HFFc6 (cell line): ENCODE data around the gene SCN5A. TPM values are rescaled to one million over a fixed set of nuclear protein-coding genes. Genes with fewer than 3 reads are reported as not detected.

ENCODE experiments used
- DNase-seq: peaks from one replicate; pipeline ENCODE4 v3.0.0-alpha.2; 2018
- H3K27ac Mint-ChIP-seq: 2 replicates; pipeline ENCODE4 v1.8.0; 2020; ENCODE audit warnings: mild to moderate bottlenecking, mixed read lengths
- H3K27me3 Mint-ChIP-seq: 2 replicates; pipeline ENCODE4 v1.8.0; 2021; ENCODE audit warnings: mild to moderate bottlenecking, moderate library complexity, mixed read lengths; ENCODE audit not compliant: insufficient read depth
- H3K36me3 Mint-ChIP-seq: 2 replicates; pipeline ENCODE4 v1.8.0; 2021; ENCODE audit warnings: low read depth, mixed read lengths
- H3K4me1 Mint-ChIP-seq: 2 replicates; pipeline ENCODE4 v1.8.0; 2020; ENCODE audit warnings: low read depth, mixed read lengths
- H3K4me3 Mint-ChIP-seq: 2 replicates; pipeline ENCODE4 v1.8.0; 2020; ENCODE audit warnings: mild to moderate bottlenecking, moderate library complexity, mixed read lengths
- H3K9me3 Mint-ChIP-seq: 2 replicates; pipeline ENCODE4 v1.8.0; 2020; ENCODE audit warnings: mild to moderate bottlenecking, mixed read lengths
- total RNA-seq, 6 experiments: library from RNA; stranded (reverse); fragmentation: NEBNext Ultra II Directional; extraction: Animal tissue kit (Norgen Biotek cat#: 25700); gene quantifications; 2 replicates in 1 of 6; 3 replicates in 5 of 6; pipeline ENCODE4 v1.2.3, GENCODE V29; 2021
- TF ChIP-seq, protein P1 (sequence below): fragments of 200-600 bp; sonication (generic); IDR thresholded peaks from 2 replicates; pipeline ENCODE4 v1.5.0; 2021; ENCODE audit warnings: antibody characterized with exemption, mild to moderate bottlenecking

SCN5A gene
- total RNA-seq, 6 experiments from 2014 or later = 0.05 to 0.46 (median 0.28) TPM; not detected in 3

DNA sequence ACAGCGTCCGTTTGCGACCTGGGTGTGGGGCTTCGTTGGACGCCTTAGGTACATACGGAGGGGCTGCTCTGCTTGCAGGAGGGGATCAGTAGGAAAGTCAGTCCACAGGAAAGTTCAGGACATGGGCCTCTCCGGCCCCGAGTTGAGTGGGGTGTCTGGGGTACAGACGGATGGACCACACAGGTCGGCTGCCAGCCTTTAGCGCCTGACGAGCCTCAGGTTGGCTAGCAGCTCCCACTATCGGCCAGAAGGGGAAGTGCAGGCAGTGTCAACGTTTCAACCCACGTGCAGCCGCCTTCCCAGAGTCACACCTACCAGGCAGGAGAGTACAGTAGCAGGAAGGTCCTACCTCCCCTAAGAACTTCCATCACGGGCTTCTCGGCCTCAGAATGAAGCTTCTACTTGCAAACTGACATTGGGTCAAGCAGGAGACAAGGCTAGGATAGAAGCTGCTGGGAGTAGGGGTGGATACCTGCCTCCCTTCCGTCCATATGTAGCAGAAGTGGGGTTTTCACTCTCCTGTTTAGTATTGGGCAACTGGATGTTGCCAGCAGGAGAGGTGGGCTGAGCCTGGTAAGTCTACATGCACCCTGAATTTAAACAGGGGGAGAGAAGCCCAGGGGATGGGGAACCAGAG is 1.8 kb upstream of the SCN5A start:
- peak; percentile 41 for DNase-seq
- TF ChIP-seq, protein P1, sequence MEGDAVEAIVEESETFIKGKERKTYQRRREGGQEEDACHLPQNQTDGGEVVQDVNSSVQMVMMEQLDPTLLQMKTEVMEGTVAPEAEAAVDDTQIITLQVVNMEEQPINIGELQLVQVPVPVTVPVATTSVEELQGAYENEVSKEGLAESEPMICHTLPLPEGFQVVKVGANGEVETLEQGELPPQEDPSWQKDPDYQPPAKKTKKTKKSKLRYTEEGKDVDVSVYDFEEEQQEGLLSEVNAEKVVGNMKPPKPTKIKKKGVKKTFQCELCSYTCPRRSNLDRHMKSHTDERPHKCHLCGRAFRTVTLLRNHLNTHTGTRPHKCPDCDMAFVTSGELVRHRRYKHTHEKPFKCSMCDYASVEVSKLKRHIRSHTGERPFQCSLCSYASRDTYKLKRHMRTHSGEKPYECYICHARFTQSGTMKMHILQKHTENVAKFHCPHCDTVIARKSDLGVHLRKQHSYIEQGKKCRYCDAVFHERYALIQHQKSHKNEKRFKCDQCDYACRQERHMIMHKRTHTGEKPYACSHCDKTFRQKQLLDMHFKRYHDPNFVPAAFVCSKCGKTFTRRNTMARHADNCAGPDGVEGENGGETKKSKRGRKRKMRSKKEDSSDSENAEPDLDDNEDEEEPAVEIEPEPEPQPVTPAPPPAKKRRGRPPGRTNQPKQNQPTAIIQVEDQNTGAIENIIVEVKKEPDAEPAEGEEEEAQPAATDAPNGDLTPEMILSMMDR = peak; percentile 99
- no peaks in the 10 kb centered on the region for H3K36me3 Mint-ChIP-seq
- H3K27me3 Mint-ChIP-seq = peaks cover 23% of the 10 kb centered on the region
- H3K4me1 Mint-ChIP-seq = no peaks in the 10 kb centered on the region
- H3K4me3 Mint-ChIP-seq = no peak overlapping the region
- H3K27ac Mint-ChIP-seq = no peak overlapping the region
- no peaks in the 10 kb centered on the region for H3K9me3 Mint-ChIP-seq

DNA sequence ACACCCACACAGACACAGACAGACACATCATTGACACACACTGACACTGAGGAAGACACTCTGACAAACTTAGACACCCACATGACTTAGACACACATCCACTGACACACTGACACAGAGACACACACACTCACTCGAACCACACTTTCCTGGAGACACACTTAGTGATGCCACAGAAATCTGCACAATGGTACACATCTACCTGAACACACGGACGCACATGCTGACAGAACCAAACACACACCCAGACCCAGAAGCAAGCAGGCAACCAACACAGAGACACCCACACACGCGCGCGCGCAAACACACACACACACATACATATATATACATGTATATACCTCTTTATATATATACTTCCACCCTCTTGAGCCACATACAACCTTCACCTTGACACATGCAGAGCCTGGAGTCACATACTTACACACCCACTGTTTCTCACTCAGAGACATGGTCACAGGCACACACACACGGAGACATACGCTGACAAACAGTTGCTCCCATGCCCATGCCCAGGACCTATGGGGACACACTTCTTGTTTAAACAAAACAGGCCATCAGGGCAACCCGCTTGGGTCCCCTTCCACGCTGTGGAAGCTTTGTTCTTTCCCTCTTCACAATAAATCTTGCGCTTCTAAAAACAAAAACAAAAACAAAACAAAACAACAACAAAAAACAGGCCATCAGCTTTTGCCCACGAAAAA is 913 bp upstream of the SCN5A start:
- Mint-ChIP-seq H3K36me3 (no peaks in the 10 kb centered on the region), H3K9me3 (no peaks in the 10 kb centered on the region), H3K4me3 (no peak overlapping the region), H3K27me3 (peaks cover 19% of the 10 kb centered on the region), H3K4me1 (no peaks in the 10 kb centered on the region), H3K27ac (no peak overlapping the region)
- no peak for DNase-seq
- TF ChIP-seq, protein P1 = no peak

DNA sequence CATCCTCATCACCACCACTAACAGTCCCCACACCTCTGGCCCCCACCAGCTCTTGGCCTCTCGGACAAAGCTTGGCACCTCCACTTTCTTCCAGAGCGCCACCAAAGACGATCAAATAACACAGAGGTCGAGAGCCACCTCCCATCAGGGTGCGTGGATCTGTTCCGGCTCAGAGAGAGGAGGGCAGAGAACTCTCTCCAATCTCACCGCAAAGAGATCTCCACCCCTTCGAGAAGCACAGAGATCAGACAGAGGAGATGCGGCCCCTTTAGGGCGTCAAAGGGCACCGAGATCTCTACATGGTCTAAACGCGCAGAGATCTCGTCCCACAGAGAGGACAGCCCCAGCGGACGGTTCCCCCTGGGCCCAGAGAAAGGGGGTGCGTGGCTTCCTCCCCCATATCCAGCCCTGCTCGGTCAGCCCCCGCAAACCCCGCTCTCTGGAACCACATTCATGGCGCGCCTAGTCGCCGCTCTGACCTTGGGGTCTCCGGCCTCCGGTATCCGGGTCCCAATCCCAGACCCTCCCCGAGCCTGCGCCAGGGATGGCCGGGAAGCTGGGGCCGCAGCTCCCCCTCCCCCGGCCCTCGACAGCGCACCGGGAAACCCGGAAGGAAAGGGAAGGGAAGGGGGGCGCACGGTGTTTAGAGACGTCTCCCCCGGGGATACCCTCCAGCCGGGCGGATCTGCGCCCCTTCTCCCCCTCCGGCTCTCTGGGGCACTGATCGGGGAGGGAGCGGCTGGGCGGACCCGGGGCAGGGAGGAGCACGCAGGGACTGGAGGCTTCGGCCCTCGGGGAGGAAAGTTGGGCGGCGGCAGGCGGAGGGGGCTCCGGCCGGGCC is 608 bp downstream of the SCN5A start:
- Mint-ChIP-seq H3K9me3 (no peaks in the 10 kb centered on the region), H3K36me3 (no peaks in the 10 kb centered on the region), H3K4me3 (peak overlapping the region; percentile 52), H3K27ac (no peak overlapping the region), H3K27me3 (peaks cover 20% of the 10 kb centered on the region), H3K4me1 (no peaks in the 10 kb centered on the region)
- no peak for DNase-seq
- TF ChIP-seq, protein P1 = no peak

DNA sequence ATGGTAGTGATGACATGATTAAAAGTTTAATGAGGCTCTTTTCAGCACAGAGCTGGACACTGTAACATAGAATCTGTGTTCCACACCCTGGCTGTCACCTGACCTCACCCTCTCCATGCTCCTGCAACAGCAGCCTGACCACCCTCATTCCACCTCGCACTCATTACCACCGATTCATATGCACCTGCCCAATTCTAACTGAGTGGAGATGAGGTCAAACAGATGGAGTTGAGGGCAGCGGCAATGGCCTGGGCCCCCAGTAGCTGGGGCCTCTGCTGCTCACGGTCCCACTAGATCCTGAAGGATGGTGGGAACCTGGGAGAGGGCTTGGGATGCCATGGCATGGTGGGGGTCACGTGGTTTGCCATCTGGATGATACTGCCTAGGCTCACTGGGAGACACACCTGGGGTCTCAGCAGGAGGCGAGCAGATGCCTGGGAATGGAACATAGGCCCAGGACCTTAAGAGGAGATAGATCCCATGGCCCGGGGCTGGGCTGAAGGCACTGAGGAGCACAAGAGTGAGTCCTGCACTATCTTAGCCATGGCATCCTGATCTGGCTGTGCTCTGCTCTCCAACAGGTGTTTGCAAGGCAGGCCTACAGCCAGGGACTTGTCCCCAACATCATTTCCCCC is 1.3 kb downstream of the SCN5A start:
- TF ChIP-seq, protein P1 = no peak
- DNase-seq = no peak
- H3K27me3 Mint-ChIP-seq = peaks cover 13% of the 10 kb centered on the region
- no peak overlapping the region for H3K4me3 Mint-ChIP-seq
- H3K27ac Mint-ChIP-seq = no peak overlapping the region
- H3K9me3 Mint-ChIP-seq = no peaks in the 10 kb centered on the region
- no peaks in the 10 kb centered on the region for H3K36me3 Mint-ChIP-seq
- no peaks in the 10 kb centered on the region for H3K4me1 Mint-ChIP-seq

DNA sequence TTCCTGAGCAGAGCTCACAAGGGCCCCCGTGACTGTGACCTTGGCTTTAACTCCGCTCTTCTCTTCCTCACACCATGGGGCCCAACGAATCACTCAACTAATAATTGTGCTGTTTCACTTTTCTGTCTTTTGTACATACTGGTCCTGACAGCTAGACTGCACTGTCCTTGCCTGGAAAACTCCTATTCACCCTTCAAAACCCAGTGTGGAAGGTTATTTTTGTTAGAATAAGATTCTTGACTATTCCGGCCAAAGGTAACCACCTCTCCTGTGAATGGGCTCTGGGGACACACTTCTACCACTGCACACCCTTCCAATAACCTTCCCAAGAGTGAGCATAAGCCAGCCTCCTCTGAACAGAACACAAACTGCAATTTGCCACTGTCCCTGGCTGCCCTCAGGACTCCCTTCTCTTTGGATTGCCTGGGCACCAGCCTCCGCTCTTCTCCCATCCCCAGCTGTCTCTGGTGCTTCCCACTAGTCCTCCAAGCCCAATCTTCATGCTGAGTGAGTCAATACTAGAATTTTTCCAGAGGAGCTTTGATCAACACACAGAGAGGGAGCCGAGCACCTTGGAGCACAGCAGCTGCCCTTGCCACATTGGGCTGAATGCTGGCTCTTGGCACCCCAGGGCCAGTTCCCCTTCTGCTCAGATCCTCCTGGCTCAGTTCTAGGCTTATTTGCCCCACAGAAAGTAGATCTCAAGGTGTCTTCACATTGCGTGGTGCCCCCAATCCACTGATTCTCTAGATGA is 2.1 kb downstream of the SCN5A start:
- Mint-ChIP-seq H3K4me1 (no peaks in the 10 kb centered on the region), H3K9me3 (no peaks in the 10 kb centered on the region), H3K27me3 (peaks cover 8% of the 10 kb centered on the region), H3K4me3 (no peak overlapping the region), H3K36me3 (no peaks in the 10 kb centered on the region), H3K27ac (no peak overlapping the region)
- DNase-seq = no peak
- TF ChIP-seq, protein P1 = no peak
